ENCODE measurements around the gene SMYD1.

Gene SMYD1

DNA sequence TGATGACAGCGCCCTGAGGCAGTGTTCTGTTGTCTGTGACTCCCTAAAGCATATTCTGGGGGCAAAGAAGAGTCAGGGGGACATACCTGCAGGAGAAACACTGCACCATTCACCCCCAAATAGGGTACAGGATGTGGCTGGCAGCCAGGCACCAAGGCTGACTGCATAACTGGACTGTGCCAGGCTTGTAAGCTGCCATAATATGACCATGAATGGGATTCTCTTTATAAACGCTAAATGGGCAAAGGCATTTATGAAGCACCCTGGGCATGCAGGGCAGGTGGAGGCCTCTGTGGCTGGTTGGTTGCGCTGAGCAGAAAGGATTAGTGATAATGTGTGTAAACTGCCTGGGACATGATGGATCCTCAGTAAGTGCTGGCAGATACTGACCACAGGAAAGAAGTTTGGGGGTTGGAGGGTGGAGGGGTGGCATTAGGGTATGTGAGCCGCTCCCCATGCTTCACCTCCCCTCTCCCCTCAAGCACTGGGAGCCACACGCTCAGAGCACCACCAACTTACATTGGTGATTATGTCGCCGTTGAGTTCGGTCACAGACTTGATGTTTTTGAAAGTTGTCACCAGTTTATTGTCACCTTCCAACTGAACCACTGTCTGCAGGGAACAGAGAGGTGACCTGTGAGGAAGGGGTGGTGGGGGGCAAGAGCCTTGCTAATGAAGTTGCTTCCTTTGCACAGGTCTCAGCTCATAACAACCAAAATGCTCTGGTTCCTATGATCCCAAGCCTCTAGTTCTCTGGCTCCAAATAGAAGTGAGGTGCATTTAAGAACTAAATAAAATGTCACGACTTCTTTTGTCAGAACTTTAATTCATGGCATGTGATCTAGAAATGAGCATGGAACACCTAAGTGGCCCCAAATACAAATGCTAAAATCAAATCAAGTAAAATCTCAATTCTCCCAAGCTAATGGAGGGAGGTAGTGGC lies 56.6 kb downstream of the SMYD1 start:
- DNase-seq: no peak

DNA sequence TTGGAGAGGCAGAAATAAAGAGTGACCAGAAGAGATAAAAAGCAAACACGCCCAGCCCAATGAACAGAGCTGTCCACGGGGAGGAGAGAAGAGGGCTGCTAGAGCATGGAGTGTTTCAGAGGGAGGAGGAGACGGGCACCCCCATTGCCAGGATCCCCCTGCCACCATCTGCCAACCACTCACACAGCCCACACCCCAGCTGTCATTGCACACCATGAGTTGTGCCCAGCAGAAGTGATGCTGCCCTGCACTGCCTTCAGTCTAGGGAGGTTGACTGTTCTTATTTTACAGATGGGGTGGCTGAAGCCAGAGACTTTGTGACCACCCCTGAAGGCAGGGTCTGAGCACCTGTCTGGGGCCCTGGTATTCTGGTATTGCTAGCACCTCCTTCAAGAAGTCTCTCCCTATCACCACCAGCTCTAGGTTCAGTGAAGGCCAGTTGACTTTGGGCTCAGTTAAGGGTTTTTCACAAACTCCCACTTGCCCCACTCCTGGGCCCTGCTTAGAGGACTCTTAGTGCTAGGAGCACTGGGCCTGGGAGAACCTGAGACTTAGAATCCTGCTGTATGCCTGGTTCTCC lies 57.8 kb downstream of the SMYD1 start:
- DNase-seq: no peak

DNA sequence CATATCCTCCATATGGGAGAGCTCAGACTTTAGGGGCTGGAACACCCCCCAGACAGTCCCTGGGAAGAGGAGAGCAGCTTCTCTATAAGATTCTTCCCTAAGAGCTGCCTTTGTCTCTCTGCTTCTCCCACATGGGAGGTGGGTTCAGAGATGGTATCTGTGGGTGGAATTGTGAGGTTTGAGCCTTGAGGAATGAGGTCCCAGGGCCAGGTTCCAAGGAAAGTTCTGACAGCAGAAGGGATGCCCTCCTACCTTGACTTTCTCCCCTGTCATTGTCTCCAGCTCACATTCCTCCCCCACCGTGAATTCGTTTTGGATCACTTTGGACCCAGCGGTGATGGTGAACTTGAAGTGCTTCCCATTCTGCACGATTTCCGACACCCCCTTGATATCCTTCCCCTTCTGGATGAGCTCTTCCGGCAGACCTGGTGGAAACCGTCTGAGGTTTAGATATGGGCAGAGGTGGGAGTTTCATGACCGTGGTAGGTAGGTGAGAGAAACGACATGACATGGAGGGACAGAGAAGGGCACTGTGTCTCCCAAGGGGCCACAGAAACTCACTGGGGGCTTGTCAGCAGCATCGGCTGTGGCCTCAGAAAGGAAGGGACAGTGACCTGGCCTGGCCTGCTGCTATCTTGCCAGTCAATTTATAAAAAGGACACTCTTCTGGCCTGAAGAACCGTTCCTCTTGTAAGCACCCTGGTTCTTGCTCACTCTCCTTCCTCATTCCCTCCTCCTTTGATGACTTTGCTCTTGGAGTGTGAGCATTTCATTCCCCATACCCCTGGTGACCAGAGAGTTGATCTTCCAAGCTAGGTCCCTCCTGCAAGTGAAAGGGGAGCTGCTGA lies 58.5 kb downstream of the SMYD1 start:
- DNase-seq: no peak

DNA sequence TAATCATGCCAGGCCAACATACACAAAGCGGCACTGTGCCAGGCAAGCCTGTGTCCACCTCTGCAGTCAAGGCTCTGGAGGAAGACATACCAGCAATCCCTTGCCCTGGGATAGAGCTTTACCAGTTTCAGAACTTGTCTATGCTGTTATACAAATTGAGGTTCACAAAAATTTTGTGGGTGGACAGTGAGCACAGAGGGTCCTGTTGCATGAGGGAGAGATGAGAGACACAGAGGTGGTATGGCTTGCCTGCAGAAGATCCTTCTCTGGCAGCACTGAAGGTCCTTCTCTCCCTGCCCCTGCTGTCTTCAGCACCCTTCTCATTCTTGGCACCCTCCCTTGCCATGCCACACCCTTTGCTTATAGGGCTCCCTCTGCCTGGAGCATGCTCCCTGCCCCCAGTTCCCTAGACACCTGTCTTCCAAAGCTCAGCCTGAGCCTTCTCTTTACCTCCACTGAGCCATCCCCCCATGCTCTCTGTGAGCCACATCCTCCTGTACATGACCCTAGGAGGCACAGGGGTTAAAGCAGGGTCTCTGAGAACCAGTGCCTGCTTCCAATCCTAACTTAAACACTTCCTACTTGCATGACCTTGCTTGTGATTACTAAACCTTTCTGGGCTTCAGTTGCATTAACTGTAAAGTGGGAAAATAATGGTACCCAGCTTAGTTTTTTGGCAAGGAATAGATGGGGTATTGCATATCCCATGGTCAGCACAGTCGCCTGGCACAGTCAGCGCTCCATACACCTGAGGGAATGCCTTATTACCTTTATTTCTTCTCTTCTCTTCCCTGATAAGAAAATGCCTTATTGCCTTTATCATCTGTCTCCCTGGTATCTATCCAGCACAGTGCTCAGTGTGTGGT lies 59.4 kb downstream of the SMYD1 start:
- DNase-seq: no peak

DNA sequence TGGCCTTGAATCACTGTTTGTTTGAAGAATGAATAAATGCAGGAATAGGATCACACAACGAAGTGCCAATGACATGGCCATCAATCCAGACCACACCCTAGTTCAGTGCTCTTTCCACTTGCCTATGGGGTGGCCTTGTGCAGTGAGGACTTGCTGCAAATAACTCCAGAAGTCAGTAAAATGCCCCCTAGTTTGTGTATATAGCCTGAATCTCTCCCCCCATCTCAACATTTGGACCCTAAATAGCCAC lies 59.9 kb downstream of the SMYD1 start:
- DNase-seq: no peak

DNA sequence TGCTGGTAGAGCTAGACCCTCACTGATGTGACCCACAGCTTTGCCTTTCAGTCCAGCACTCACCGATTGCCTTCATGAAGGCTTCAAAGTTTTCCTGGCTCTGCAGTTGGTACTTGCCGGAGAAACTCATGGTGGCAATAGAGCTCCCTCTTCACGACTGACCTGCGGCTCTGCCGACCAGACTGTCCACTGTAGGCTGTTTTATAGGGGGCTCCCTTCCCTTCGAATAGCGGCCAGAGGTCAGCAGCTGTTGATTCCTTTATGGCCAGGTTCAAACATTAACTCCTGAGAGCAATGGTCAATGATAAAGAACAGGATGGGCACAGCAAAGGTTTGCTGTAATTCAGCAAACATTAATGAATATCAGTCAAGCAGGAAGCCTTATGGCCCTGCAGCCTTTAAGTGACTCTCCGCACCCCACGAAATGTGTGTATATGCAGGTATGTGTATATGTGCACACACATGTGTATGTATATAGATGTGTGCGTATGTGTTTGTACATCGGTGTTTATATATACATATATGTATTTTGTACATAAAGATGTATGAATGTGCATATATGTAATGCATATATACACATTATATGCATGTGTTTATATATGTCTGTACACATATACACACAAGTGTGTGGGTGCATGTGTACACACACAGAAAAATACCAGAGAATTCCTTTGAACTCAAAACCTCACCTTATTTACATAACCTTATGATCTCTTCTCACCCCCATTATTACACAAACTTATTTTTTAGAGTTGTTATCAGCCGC lies 60.4 kb downstream of the SMYD1 start, which contains the start of gene FABP1:
FABP1 (minus strand) TSS at position 175 of the 766 bp plus-strand sequence; CDS start at position 130, 45 bp downstream.
- no peak for DNase-seq

DNA sequence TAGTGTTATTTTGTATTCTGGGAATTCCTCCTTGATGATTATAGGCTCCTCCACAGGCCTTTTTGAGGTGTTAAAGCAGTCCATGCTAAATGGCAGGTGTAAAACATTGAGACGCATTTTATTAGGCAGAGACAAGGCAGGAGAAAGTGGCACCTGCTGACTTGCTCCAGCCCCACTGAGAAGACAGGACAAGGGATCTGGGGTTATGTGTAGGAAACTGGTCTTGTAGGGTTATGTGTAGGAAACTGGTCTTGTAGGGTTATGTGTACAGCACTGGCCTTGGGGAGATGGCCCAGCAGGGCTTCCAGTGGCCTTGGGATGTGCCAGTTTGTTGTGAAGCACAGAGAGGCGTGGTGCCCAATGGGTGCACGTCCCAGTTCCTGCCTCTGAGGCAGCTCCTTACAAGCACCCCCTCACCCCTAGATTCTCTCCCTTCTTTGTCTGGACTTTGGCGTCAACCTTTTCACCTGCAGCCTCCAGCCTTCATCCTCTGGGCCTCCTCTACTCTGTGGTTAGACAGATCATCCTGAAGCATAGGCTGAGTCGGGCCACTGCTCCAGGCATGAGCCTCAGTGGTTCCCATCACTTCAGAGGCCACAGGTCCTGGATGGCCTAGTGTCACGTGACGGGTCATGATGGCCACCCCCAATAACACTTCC lies 61.2 kb downstream of the SMYD1 start:
- DNase-seq: no peak

DNA sequence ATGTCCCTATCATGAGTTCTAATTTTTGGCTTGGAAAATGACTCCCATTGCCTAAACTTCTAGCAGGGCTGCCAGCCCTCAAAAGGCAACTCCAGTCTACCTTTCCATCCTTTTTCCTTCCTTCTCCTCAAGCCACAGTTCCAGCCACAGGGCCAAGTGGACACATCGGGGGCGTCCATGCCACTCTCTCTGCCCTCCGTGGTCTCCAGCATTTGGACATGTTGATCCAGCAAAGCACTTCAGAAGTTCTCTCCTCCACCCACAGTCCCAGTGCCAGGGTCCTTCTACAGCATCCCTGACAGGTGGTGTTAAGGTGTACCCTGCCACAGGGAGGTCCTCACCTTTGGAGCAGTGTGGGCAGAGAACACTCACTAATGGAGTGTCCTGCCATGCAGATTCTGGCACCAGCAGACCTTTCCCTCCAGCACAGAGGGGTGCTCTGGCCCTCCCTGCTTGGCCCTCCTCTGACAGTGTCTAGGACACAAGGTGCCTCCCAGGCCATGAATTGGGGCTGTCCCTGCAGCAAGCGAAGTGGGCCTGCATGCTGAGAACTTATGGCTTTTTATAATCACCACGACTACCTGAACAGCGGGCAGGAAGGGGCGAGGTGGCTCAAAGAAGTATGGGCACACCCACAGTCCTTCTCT lies 61.8 kb downstream of the SMYD1 start:
- DNase-seq: no peak

DNA sequence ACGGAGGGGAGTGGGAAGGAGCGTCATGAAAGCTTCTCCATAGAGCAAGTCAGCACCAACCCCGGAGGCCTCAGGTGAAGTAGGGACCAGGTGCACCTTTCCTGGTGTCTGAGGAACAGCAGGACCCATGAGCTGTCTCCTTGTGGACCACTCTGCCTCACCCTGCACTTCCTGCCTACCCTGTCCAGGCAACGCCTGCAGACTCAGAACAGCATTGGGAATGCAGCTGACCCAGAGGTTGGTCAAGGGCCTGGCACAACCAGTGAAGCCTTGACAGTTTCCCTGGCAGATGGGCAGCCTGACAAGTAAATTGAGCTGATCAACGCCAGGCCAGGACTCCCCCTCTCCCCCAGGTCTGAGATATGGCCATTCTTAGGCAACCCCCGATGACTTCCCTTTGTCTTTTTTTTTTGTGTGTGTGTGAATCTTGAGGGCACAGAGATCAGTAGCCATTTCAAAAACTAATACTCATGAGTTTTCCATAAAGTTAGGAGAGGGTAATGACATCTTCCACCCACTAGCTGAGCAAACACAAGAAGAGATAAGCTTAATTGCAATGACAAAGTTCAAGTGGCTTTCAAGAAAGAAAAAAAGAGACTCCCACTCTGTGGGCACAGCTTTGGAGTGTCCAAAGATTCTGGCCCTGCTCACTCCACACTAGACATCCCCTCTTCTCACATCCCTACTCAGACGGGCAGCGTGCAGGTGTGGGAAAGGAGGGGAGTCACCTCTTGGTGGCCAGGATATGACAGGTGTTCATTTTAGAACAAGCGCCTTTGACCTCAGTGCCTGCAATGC lies 63.8 kb downstream of the SMYD1 start:
- DNase-seq: no peak

DNA sequence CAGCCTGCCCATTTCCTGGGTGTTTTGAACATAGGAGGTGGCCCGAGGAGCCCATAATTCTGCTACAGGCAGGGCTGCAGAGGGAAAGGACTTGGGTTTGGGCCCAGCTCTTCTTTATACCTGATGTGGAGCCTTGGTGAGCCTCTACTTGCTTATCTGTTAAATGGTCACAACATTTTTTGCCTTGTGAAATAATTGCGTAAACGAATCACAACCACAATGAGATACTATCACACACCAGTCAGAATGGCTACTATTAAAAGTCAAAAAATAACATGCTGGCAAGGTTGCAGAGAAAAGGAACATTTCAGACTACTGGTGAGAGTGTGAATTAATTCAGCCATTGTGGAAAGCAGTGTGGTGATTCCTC lies 64.4 kb downstream of the SMYD1 start:
- DNase-seq: no peak

DNA sequence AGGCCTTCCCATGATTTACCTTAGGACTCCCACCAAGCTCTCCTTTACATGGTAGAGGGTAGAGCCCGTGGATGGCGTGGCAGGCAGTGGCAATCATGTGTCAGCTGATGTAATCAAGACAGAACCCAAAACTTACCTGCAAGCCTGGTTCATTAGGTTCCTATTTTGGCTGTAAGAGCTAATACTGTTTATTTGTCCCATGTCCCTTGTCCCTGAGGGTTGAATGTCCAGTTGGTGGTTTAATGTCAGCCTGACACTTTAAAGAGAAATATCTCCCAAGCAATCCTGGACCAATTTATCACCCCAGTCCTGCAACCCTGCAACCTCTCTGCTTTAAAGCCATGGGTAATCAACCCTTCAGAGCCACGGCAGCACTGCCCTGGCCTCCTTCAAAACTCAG lies 66.2 kb downstream of the SMYD1 start:
- no peak for DNase-seq

DNA sequence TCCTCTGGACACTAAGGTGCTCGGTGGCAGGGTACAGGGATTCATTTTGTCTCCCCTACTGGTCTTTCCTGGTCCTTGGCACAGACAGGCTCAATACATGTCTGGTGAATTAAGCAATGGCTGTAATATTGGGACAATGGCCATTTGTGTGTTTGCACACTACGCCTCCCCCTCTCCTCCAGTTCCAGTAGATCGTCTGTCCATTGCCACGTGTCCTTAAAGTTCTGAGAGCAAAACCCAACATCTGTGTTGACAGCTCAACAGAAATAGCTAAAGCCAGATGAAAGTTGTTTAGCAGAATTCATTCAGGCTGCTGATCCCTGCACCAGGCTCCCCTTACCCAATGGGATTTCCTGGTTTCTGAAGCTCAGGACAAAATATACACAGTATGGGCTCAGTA lies 69.2 kb downstream of the SMYD1 start:
- DNase-seq: no peak

DNA sequence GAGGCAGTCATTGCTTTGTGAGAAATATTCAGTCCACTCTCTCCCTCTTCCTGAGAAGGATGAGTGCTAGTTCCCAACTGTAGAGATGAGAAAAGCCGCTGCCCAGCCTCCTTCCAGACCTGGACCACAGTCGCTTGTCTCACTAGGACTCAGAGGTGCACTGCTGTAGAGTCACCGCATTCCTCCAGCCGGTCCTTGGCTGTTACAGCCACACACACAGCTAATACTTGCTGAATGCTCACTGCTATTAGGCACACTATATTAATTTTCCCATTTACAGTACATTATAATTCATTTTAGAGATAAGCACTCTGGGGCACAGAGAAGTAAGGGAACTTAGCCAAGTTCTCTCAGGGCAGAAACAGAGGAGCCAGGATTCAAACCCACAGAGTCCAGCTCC lies 70.2 kb downstream of the SMYD1 start:
- DNase-seq: no peak

DNA sequence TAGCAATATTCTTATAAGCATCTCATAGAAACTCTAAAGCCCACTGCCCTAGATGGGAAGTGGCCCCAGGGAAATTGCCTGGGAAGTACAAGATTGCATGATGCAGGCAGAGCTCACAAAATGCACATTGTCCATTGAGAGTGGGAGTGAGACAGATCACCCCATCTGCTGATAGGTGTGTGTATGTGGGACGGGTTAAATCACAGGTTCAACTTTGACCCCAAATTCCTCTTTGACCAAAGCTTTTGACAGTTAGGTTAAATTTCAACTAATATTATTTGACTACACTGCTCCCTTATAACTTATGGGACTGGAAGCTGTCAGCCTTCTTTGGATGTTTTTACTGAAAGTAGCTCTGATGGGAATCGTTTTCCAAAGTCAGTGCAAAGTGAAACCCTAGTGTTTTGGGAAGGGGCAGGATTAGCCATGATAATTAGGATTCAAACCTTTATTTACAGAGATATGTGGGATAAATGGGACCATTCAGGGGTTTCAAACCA lies 71.6 kb downstream of the SMYD1 start:
- DNase-seq: no peak

DNA sequence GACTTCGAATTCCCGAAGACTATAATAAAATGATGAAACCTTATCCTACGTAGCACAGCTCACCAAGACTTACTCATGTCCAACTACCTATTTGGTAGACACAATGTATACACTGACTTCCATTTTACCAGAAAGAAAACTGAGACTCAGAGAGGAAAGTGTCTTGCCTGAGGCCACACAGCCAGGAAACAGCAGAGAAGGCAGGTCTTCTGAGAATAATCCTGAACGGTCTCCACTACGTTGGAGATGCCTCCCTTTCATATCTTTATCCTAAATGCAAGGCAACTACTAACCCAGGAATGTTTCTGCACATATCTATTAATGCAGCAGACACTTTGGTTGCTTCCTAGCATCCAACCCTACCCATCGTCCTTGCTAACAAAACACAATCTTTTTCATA lies 72.2 kb downstream of the SMYD1 start:
- no peak for DNase-seq

DNA sequence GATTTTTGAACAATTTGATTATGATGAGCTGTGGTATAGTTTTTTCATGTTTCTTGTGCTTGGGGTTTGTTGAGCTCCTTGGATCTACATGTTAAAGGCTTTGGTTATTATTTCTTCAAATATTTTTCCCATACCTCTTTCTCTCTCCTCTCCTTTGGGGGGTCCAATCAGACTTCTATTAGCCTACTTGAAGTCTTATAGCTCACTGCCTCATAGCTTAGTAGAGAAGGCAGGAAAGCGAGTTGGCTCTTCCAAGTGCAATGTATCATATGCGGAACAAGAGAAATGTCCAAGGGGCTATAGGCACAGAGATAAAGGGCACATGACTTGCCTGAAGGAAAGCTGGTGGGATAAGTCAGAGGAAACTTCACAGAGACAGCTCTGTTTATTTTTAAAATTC lies 74.3 kb downstream of the SMYD1 start:
- no peak for DNase-seq

DNA sequence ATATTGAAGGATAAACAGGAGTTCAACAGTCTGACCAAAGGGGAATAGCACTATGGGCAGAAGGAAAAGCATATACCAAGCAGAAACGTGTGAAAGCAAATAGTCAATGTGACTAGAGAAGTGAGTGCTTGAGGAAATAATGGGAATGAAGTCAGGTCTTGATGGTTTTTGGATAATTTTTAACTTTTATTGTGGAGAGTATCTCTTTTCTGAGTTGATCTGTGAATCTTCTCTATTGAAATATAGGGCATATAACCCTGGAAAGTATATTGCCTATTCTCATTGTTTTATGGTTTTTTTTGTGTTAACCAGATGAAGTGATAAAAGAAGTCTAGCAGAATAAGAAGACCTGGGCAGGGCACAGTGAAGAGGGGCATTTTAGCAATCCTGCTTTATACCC lies 76.6 kb downstream of the SMYD1 start:
- no peak for DNase-seq

DNA sequence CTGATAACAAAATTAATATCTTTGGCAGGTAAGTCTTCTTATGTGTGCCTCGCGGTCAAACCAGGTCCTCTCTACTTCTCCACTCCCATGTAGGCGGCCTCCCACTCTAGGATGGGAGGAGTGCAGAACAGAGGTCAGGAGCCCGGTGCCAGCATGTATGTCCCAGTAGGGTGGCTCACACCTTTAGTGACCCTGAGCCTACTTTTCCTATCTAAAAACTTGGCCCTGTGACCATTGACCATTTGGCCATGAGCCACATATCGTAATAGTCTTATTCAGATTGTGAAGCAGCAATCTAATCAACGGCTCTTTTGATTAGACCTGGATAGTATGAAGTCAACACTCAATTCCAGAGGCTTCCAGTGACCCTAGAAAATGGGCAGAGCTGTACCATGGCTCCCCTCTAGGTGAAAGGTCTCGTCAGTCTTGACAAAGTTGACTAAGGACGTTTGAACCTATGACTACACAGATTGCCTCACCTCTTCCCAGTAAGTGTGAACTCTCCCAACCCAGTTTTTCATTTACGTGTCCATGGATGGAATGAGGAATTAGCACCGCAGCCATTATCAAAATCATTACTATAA lies 77.4 kb downstream of the SMYD1 start:
- no peak for DNase-seq

DNA sequence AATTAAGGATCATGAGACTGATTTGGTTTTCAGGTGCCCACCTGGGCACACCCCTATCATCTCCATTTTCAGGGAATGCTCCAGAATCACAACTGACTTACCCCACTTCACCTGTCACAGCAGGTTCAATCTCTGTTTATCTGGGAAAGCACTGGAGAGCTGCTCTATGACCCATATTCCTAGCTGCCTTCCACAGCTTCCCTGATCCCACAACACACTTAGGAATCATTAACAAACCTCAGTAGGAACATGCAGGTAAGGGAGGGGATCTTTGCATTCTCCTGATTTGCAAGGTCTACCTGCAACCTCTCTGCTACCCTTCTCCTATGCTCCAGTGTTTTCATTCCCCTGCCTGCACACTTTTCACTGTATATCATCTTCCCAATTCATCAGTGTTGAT lies 79.0 kb downstream of the SMYD1 start:
- DNase-seq: no peak

DNA sequence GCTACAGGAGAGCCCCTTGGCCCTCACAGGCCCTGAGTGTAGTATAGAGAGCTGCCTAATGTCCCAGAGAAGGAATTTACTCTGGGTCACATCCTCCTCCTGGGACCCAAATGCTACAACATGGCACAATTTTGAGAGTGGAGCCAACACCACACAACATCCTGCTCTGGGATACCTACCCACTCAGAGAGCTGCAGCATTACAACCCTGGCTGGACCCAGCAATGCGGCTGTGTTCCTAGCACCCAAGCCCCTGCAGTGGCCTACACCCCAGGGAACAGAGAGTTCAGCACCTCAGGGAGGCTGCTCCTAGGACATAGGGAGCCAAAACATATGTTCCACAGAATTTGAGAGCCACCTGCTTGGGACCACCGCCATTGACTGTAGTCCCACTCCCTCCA lies 79.5 kb downstream of the SMYD1 start:
- no peak for DNase-seq

Data from stimulated activated CD8-positive, alpha-beta memory T cell treated with anti-CD3 and anti-CD28 coated beads, Interleukin-4, amount 100 ng/mL, for 48 hours (primary cell).